Superior temporal gyrus (tissue), 1 donor: ENCODE results near the gene ANAPC7.
"Not testable (repeated sequence)": the region's sequence is repeated elsewhere in the genome, so short reads cannot be mapped to it uniquely, and the experiment has no call there.

Experiments
- DNase-seq: peaks from one replicate; pipeline ENCODE4 v3.0.0-alpha.2; 2016; ENCODE audit errors: extremely low spot score

ANAPC7 gene

GRCh38 chr12:110349514-110350151 lies 53.9 kb downstream of the ANAPC7 start:
- no peak for DNase-seq

GRCh38 chr12:110349096-110349495 lies 54.4 kb downstream of the ANAPC7 start:
- no peak for DNase-seq

DNA sequence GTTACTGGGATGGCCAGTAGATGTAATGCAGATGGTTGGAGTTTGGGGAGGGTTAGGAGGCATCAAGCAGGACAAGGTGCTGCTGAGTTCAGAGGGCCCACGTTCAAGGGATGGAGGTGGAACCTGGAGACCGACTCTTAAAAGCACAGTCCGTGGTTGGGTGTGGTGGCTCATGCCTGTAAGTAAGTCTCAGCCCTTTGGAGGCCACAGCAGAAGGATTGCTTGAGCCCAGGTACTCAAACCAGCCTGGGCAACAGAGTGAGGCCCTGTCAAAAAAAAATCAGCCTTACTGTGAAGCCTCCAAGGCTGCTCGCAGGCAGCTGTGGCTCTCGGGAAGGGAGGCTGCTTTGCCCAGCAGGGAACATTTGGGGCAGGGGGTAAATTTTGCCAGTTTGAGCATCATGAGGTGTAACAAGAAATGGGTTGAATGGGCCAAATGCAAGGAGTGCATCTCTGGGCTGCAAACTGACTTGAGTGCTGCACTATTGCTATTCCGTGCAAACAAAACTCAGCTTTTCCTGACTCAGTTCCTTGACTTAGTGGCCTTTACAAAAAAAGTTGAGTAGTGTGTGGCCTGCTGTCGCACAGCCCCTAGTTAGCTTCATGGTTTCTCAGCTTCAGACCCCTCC lies 55.0 kb downstream of the ANAPC7 start:
- DNase-seq, result no peak

- no peak for DNase-seq
Measured at GRCh38 chr12:110347767-110348166, 55.7 kb downstream of the ANAPC7 start.

GRCh38 chr12:110345963-110346362 lies 57.5 kb downstream of the ANAPC7 start:
- no peak for DNase-seq

DNA sequence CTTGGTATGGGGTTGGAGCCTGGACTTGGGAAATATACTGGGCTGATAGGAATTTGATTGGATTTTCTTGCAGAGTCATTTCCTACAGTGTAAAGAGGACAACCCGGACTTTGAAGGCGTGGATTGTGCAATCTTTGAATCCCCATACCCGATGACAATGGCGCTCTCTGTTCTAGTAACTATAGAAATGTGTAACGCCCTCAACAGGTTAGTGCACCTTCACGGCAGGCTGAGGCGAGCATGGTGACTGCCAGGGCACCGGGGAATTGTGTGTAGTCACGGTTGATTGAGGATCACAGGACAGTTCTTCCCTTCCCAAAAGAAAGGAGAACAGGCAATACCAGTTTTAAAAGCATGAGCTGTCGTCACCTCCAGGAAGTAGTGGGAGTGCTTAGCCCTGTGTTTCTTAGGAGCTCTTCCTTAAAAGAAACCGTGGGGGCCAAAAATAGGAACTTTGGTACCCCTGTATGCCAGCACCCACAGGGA lies 58.3 kb downstream of the ANAPC7 start:
- no peak for DNase-seq

GRCh38 chr12:110344657-110345056 lies 58.9 kb downstream of the ANAPC7 start:
- no peak for DNase-seq

- no peak for DNase-seq
Measured at GRCh38 chr12:110343736-110344555, 59.6 kb downstream of the ANAPC7 start.

DNA sequence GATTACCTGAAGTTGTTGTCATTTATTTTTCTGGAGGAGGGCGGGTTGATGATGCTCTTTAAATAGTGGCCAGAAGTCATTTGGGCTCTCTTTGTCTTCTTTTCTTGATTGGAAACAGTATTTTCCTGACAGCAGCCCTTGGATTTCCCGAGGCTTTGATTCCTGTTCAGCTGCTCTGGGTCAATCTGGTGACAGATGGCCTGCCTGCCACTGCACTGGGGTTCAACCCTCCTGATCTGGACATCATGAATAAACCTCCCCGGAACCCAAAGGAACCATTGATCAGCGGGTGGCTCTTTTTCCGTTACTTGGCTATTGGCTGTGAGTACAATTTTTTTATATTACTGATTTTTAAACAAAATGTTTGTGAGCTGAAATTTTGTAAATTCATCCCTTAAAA lies 60.4 kb downstream of the ANAPC7 start:
- DNase-seq, result no peak

- DNase-seq, result no peak
Measured at GRCh38 chr12:110342157-110342556, 61.4 kb downstream of the ANAPC7 start.

DNA sequence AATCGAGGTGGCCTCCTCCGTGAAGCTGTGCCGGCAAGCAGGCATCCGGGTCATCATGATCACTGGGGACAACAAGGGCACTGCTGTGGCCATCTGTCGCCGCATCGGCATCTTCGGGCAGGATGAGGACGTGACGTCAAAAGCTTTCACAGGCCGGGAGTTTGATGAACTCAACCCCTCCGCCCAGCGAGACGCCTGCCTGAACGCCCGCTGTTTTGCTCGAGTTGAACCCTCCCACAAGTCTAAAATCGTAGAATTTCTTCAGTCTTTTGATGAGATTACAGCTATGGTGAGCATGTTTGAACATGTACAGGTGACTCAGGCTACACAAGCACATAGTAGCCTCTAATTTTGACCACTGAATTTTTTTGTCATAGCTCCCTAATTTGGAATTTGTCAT lies 62.8 kb downstream of the ANAPC7 start:
- DNase-seq, result no peak

DNA sequence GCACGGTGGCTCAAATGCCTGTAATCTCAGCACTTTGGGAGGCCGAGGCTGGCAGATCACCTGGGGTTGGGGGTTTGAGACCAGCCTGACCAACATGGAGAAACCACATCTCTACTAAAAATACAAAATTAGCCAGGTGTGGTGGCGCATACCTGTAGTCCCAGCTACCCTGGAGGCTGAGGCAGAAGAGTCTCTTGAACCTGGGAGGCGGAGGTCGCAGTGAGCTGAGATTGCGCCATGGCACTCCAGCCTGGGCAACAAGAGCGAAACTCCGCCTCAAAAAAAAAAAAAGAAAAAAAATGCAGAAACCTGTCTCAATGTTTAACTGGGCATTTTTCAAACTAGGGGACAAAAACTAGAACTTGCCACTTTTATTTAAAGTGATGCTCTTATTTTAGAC lies 63.2 kb downstream of the ANAPC7 start:
- DNase-seq, result not testable (repeated sequence)

- no peak for DNase-seq
Measured at GRCh38 chr12:110339184-110339952, 64.1 kb downstream of the ANAPC7 start.

DNA sequence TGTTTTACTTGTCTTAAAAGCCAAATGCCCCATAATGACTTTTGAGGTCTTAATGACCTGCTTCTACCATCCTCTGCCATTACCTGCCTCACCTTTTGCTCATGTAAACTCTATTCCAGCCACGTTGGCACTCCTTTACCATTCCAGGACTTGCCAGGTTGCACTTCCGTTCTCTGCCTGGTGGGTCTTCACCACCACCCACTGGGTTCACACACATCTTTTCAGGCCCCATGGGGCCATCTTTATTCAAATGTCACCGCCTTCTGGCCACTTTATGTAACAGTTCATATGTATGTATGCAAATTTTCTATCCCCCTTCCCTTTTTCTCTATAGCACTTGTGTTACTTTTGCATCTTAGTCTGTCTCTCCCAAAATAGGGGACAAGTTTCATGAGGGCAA lies 64.8 kb downstream of the ANAPC7 start:
- no peak for DNase-seq

GRCh38 chr12:110337912-110338710 lies 65.4 kb downstream of the ANAPC7 start:
- DNase-seq, result no peak

GRCh38 chr12:110335481-110336045 lies 67.9 kb downstream of the ANAPC7 start:
- DNase-seq, result no peak

GRCh38 chr12:110333201-110333600 lies 70.3 kb downstream of the ANAPC7 start:
- no peak for DNase-seq

DNA sequence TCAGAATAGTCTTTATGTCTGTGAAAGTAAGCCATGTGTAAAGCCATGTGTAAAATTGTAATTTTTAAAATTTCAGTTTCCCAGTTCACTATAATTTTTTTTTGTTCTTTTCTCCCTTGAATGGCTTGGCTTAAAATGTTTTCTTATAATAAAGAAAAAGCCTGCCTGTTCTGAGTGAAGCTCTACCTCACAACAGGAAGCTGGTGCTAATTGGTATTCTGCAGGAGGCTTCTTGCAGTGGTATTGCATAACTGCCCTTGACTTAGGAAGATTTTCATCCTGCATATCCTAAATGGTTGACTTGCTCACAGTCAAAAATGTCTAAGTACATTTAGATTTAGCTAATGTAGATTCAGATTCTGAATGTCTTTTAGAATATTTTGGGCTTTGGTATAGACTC lies 73.0 kb downstream of the ANAPC7 start:
- peak; percentile 69 for DNase-seq

- peak; percentile 48 for DNase-seq
Measured at GRCh38 chr12:110330124-110330523, 73.4 kb downstream of the ANAPC7 start.

GRCh38 chr12:110329710-110330109 lies 73.8 kb downstream of the ANAPC7 start:
- no peak for DNase-seq
